ENCODE measurements around the gene FUCA1. TPM values are rescaled to one million over a fixed set of nuclear protein-coding genes. Genes with fewer than 3 reads are reported as not detected.

FUCA1 gene
- polyA plus RNA-seq, 1 donor from 2014 or later, result 38.5 TPM

- peak overlapping the region; percentile 86 for H3K9ac ChIP-seq (ENCODE audit: low read length)
- H3F3A ChIP-seq (ENCODE audit: insufficient read depth, low read length, poor library complexity, severe bottlenecking), result no peaks in the 10 kb centered on the region
- no peak for TF ChIP-seq CTCF (IDR thresholded peaks at IDR 0.05; ENCODE audit: poor library complexity, severe bottlenecking)
- no peak for TF ChIP-seq SMC3 (conservative IDR thresholded peaks at IDR 0.05; ENCODE audit: poor library complexity)
- TF ChIP-seq TAF1 (IDR thresholded peaks at IDR 0.05; ENCODE audit: low read depth), result no peak
- no peak for TF ChIP-seq MXI1 (conservative IDR thresholded peaks at IDR 0.05; ENCODE audit: poor library complexity, severe bottlenecking)
- no peak for TF ChIP-seq POLR2AphosphoS5 (IDR thresholded peaks at IDR 0.05)
- no peak for TF ChIP-seq RAD21 (conservative IDR thresholded peaks at IDR 0.05)
- TF ChIP-seq REST (IDR thresholded peaks at IDR 0.05; ENCODE audit: borderline replicate concordance), result no peak
- TF ChIP-seq EZH2 (IDR thresholded peaks at IDR 0.05; ENCODE audit: borderline replicate concordance, insufficient read depth, low read length, poor library complexity, severe bottlenecking), result no peak
- no peak for TF ChIP-seq EP300 (conservative IDR thresholded peaks at IDR 0.05; ENCODE audit: poor library complexity, severe bottlenecking)
These were observed 68.9 kb downstream of the FUCA1 start for GRCh38 chr1:23799255-23799569.

GRCh38 chr1:23798662-23799142, 69.4 kb downstream of the FUCA1 start:
- Histone ChIP-seq H3K9me3 (ENCODE audit: low read length) (no peaks in the 10 kb centered on the region), H3K36me3 (ENCODE audit: insufficient read depth, low read length) (peaks cover 4% of the 10 kb centered on the region), H3K9me2 (ENCODE audit: insufficient read depth, low read length) (no peaks in the 10 kb centered on the region), H3K9ac (ENCODE audit: low read length) (no peak overlapping the region), H3K79me2 (replicated peaks; ENCODE audit: insufficient read depth, low read length) (no peaks in the 10 kb centered on the region), H3K4me3 (ENCODE audit: low read length) (no peak overlapping the region), H3K27me3 (ENCODE audit: insufficient read depth, low read depth, low read length) (no peaks in the 10 kb centered on the region), H3K4me2 (ENCODE audit: low read length) (no peak overlapping the region), H3F3A (ENCODE audit: insufficient read depth, low read length, poor library complexity, severe bottlenecking) (no peaks in the 10 kb centered on the region), H3K27ac (ENCODE audit: low read length) (no peak overlapping the region), H4K20me1 (ENCODE audit: insufficient read depth) (no peaks in the 10 kb centered on the region), H2AFZ (ENCODE audit: low read depth, low read length) (no peak overlapping the region)
- TF ChIP-seq REST (IDR thresholded peaks at IDR 0.05; ENCODE audit: borderline replicate concordance) (no peak), MXI1 (conservative IDR thresholded peaks at IDR 0.05; ENCODE audit: poor library complexity, severe bottlenecking) (no peak)

More at GRCh38 chr1:23799255-23799569, 68.9 kb downstream of the FUCA1 start:
- peaks cover 4% of the 10 kb centered on the region for H3K36me3 ChIP-seq (ENCODE audit: insufficient read depth, low read length)
- peak overlapping the region; percentile 94 for H3K4me3 ChIP-seq (ENCODE audit: low read length)
- H3K79me2 ChIP-seq (replicated peaks; ENCODE audit: insufficient read depth, low read length), result no peaks in the 10 kb centered on the region
- no peaks in the 10 kb centered on the region for H3K9me2 ChIP-seq (ENCODE audit: insufficient read depth, low read length)
- H3K27ac ChIP-seq (ENCODE audit: low read length), result no peak overlapping the region
- peak overlapping the region; percentile 93 for H3K4me2 ChIP-seq (ENCODE audit: low read length)
- H2AFZ ChIP-seq (ENCODE audit: low read depth, low read length), result no peak overlapping the region
- no peaks in the 10 kb centered on the region for H3K27me3 ChIP-seq (ENCODE audit: insufficient read depth, low read depth, low read length)
- H4K20me1 ChIP-seq (ENCODE audit: insufficient read depth), result no peaks in the 10 kb centered on the region
- no peaks in the 10 kb centered on the region for H3K9me3 ChIP-seq (ENCODE audit: low read length)
